Prostate gland (tissue), 2 donors: Measurements from ENCODE around the gene SLFN14. TPM values are rescaled to one million over a fixed set of nuclear protein-coding genes. Genes with fewer than 3 reads are reported as not detected.
"Not testable (repeated sequence)": the region's sequence is repeated elsewhere in the genome, so short reads cannot be mapped to it uniquely, and the experiment has no call there.

Experiments
- DNase-seq: peaks from one replicate; pipeline ENCODE4 v3.0.0-alpha.2; 2019; ENCODE audit warnings: low spot score
- H3K27ac ChIP-seq, 2 donors: fragments of 200-600 bp; sonication (generic); 2 replicates each; pipeline ENCODE4 v1.5.1; 2017 to 2019
- H3K27me3 ChIP-seq: fragments of 200-600 bp; sonication (generic); replicated peaks from 2 replicates; pipeline ENCODE4 v1.5.1; 2019; ENCODE audit not compliant: insufficient read depth
- H3K36me3 ChIP-seq, 2 donors: fragments of 200-600 bp; sonication (generic); 1 replicate in 1 of 2; 2 replicates in 1 of 2; pipeline versions ENCODE4 v1.5.1 to v1.8.1; 2017 to 2019
- H3K4me1 ChIP-seq: fragments of 200-600 bp; sonication (generic); replicated peaks from 2 replicates; pipeline ENCODE4 v1.5.1; 2019
- H3K4me3 ChIP-seq, 2 donors: fragments of 200-600 bp; sonication (generic); 2 replicates each; pipeline ENCODE4 v1.5.1; 2017 to 2019
- H3K9me3 ChIP-seq: fragments of 200-600 bp; sonication (generic); 2 replicates; pipeline ENCODE4 v1.5.1; 2017
- POLR2A ChIP-seq: fragments of 450-650 bp; IDR thresholded peaks from one replicate; pipeline ENCODE4 v1.6.1; 2016; ENCODE audit warnings: antibody characterized with exemption, mild to moderate bottlenecking
- POLR2AphosphoS5 ChIP-seq: sonication (generic); formaldehyde crosslinking; IDR thresholded peaks from one replicate; pipeline ENCODE4 v1.6.1; 2017; ENCODE audit warnings: antibody characterized with exemption
- WGBS: methylation state at CpG from one replicate; pipeline ENCODE4 v1.1.5; 2018; 5-methylcytosine and 5-hydroxymethylcytosine counted together
- intact Hi-C: fragments of 100-400 bp; cut with DNase I; formaldehyde crosslinking; loops from one replicate; pipeline ENCODE4 v1.14.2; 2022
- total RNA-seq, 2 donors: library from RNA; depleted of rRNA; stranded (reverse); fragments of >200 nt; gene quantifications; one replicate each; pipeline ENCODE4 v1.1.0, GENCODE V29; 2016
- TF ChIP-seq, protein P1 (sequence below), 4 experiments: fragments of 200-600 bp in 2 of 4; fragments of 450-650 bp in 2 of 4; sonication (generic) in 2 of 4; IDR thresholded peaks; 1 replicate in 3 of 4; 2 replicates in 1 of 4; pipeline ENCODE4 v1.5.1; 2016 to 2019; ENCODE audit warnings: antibody characterized with exemption in 4 of 4, mild to moderate bottlenecking in 2 of 4, moderate library complexity in 2 of 4

Gene SLFN14
- total RNA-seq, 2 donors from 2014 or later = not detected

DNA sequence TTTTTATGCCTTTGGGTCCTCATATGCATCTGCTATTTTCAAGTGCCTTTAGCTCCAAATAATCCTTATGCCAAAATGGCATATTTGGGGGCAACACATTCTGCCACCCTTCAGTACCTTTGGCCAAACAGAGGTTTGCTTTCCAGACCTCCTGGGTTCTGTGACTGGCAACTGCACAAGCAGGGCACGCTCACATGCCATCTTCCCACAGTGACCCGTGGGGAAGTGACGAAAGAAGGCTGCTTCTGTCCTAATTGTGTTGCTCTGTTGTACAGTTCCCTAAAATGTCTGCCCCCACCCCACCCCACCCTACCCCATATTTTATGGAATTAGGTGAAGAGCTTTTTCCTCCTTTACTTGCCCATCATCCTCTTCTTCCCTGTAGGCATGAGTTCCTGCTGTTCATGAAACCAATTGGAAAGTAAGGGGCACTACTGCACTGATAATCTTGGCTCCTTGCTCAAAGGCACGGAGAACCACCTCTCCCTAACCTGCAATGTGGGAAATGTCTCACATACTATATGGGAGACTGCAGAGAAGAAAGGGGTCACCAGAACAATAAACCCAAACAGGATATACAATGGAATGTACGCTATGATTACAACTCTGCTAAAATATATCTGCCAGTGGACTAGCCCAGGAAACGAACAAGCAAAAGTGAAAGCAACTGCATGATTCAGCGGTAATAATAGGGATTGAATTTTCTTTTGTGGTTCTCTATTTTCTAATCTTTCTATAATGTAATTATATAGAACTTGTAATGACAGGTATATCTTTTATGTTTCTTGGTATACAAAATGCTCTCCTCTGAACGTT is 19.8 kb downstream of the SLFN14 start:
- H3K4me3 ChIP-seq = peak overlapping the region in 1 of 2 donors; percentile 13
- 43% methylated on average over 8 of the region's 8 CpGs for WGBS

DNA sequence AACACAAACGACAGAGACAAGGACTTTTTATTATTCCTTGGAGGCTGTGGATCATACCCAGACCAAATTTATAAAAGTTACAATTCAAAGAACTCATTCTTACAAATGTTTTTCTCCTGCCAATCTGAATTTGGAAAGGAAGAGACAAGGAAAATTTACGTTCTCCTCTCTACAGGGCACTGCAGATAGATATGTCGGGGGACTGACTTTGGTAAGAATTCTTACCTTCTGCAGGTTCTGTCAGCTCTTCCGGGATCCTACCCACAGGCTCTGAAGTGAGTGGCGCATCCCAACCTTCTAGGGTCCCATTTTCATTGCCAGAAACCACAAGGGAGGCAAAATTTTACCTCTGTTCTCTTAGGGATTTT is 21.0 kb downstream of the SLFN14 start:
- H3K9me3 ChIP-seq = no peaks in the 10 kb centered on the region
- intact Hi-C loops = loop anchor here (2.0 kb wide), 1 partner anchor 227 kb away; no protein-coding TSS in a partner anchor
- no peaks in the 10 kb centered on the region for H3K4me1 ChIP-seq
- no peak overlapping the region for H3K27ac ChIP-seq
- DNase-seq = no peak
- 44% methylated on average over 5 of the region's 5 CpGs for WGBS
- no peaks in the 10 kb centered on the region for H3K27me3 ChIP-seq
- H3K4me3 ChIP-seq = no peak overlapping the region
- TF ChIP-seq, protein P1, sequence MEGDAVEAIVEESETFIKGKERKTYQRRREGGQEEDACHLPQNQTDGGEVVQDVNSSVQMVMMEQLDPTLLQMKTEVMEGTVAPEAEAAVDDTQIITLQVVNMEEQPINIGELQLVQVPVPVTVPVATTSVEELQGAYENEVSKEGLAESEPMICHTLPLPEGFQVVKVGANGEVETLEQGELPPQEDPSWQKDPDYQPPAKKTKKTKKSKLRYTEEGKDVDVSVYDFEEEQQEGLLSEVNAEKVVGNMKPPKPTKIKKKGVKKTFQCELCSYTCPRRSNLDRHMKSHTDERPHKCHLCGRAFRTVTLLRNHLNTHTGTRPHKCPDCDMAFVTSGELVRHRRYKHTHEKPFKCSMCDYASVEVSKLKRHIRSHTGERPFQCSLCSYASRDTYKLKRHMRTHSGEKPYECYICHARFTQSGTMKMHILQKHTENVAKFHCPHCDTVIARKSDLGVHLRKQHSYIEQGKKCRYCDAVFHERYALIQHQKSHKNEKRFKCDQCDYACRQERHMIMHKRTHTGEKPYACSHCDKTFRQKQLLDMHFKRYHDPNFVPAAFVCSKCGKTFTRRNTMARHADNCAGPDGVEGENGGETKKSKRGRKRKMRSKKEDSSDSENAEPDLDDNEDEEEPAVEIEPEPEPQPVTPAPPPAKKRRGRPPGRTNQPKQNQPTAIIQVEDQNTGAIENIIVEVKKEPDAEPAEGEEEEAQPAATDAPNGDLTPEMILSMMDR (IDR thresholded peaks at IDR 0.05) = no peak
- no peak for TF ChIP-seq POLR2AphosphoS5
- no peak for TF ChIP-seq POLR2A
- no peaks in the 10 kb centered on the region for H3K36me3 ChIP-seq

More for the DNA sequence above, 19.8 kb downstream of the SLFN14 start:
- Histone ChIP-seq H3K4me1 (no peaks in the 10 kb centered on the region), H3K36me3 (no peaks in the 10 kb centered on the region), H3K27ac (peak overlapping the region in 1 of 2 donors; percentile 10), H3K27me3 (no peaks in the 10 kb centered on the region), H3K9me3 (no peaks in the 10 kb centered on the region)
- TF ChIP-seq POLR2A = no peak
- TF ChIP-seq, protein P1 (IDR thresholded peaks at IDR 0.05) = no peak
- no peak for TF ChIP-seq POLR2AphosphoS5
- DNase-seq = no peak
- intact Hi-C loops = no loop called here

- no peaks in the 10 kb centered on the region for H3K4me1 ChIP-seq
- H3K27me3 ChIP-seq = no peaks in the 10 kb centered on the region
- 65% methylated on average over 2 of the region's 2 CpGs for WGBS
- TF ChIP-seq POLR2AphosphoS5 (no peak), POLR2A (no peak)
- TF ChIP-seq, protein P1 (IDR thresholded peaks at IDR 0.05) = no peak
- no peak within 1 kb of the TSS for H3K27ac ChIP-seq
- H3K9me3 ChIP-seq = no peaks in the 10 kb centered on the region
- H3K4me3 ChIP-seq = no peak within 1 kb of the TSS
- no peak for DNase-seq
- H3K36me3 ChIP-seq = no peaks in the 10 kb centered on the region
- intact Hi-C loops = loop anchor here (2.0 kb wide), 1 partner anchor 225 kb away; no protein-coding TSS in a partner anchor
Measured at GRCh38 chr17:35537601-35538141, 22.9 kb downstream of the SLFN14 start, which contains the start of gene SLFN12L. TSS of gene SLFN12L (minus strand) at chr17:35537678. CDS start at chr17:35522364, 15,314 bp downstream.

GRCh38 chr17:35536664-35537171 is 23.9 kb downstream of the SLFN14 start:
- Histone ChIP-seq H3K27ac (no peak overlapping the region), H3K4me1 (no peaks in the 10 kb centered on the region), H3K36me3 (no peaks in the 10 kb centered on the region), H3K9me3 (no peaks in the 10 kb centered on the region), H3K4me3 (no peak overlapping the region), H3K27me3 (no peaks in the 10 kb centered on the region)
- TF ChIP-seq POLR2A (no peak), POLR2AphosphoS5 (no peak)
- TF ChIP-seq, protein P1 (IDR thresholded peaks at IDR 0.05) = no peak
- DNase-seq = no peak
- 84% methylated on average over 13 of the region's 13 CpGs for WGBS
- intact Hi-C loops = no loop called here

DNA sequence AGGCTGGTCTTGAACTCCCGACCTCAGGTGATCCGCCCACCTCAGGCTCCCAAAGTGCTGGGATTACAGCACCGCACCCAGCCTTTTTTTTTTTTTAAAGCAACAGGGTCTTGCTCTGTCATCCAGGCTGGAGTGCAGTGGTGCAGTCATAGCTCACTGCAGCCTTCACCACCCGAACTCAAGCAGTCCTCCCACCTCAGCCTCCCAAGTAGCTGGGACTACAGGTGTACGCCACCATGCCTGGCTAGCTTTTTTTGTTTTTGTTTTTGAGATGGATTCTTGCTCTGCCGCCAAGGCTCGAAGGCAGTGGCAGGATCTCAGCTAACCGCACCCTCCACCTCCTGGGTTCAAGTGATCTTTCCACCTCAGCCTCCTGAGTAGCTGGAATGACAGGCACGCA is 25.2 kb downstream of the SLFN14 start:
- DNase-seq, H3K27ac ChIP-seq, H3K9me3 ChIP-seq, H3K27me3 ChIP-seq, H3K4me3 ChIP-seq, H3K36me3 ChIP-seq, intact Hi-C loops, H3K4me1 ChIP-seq: not testable (repeated sequence)
- WGBS = 93% methylated on average over 9 of the region's 9 CpGs
